Gastroesophageal sphincter (tissue), 3 donors: ENCODE data around the gene TPBGL.

ENCODE experiments used
- EP300 ChIP-seq: sonication (generic); formaldehyde crosslinking; IDR thresholded peaks from one replicate; pipeline ENCODE4 v1.6.1; 2017; ENCODE audit warnings: antibody characterized with exemption, mild to moderate bottlenecking
- POLR2A ChIP-seq, 2 donors: fragments of 450-650 bp; IDR thresholded peaks; one replicate each; pipeline ENCODE4 v1.6.1; 2017; ENCODE audit warnings: antibody characterized with exemption in 2 of 2, mild to moderate bottlenecking in 2 of 2, moderate library complexity in 1 of 2
- POLR2AphosphoS5 ChIP-seq: sonication (generic); formaldehyde crosslinking; IDR thresholded peaks from one replicate; pipeline ENCODE4 v1.6.1; 2017; ENCODE audit warnings: antibody characterized with exemption
- TF ChIP-seq, protein P1 (sequence below), 4 experiments: fragments of 200-600 bp in 2 of 4; fragments of 450-650 bp in 2 of 4; sonication (generic) in 1 of 4; IDR thresholded peaks; one replicate each; pipeline ENCODE4 v1.5.1; 2017 to 2019; ENCODE audit warnings: antibody characterized with exemption in 4 of 4, mild to moderate bottlenecking in 2 of 4, moderate library complexity in 2 of 4

DNA sequence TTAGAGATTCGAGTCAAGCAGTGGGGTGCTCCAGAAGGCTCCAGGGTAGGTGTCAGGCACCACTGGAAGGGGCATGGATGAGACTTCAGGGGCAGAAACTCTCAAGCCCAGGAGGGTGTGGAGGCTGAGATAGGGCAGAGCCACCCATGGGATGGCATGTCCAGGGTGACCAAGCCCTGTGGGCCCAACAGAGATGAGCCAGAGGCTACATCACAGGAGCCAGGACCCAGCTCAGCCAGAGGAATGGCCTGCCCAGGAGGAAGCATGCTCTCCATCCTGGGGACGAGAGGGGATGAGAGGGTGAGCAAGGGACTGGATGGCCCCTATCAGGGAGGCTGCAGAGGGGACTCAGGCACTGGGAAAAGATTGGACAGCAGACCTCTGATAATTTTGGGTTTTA, 46.9 kb upstream of the TPBGL start:
- TF ChIP-seq, protein P1, sequence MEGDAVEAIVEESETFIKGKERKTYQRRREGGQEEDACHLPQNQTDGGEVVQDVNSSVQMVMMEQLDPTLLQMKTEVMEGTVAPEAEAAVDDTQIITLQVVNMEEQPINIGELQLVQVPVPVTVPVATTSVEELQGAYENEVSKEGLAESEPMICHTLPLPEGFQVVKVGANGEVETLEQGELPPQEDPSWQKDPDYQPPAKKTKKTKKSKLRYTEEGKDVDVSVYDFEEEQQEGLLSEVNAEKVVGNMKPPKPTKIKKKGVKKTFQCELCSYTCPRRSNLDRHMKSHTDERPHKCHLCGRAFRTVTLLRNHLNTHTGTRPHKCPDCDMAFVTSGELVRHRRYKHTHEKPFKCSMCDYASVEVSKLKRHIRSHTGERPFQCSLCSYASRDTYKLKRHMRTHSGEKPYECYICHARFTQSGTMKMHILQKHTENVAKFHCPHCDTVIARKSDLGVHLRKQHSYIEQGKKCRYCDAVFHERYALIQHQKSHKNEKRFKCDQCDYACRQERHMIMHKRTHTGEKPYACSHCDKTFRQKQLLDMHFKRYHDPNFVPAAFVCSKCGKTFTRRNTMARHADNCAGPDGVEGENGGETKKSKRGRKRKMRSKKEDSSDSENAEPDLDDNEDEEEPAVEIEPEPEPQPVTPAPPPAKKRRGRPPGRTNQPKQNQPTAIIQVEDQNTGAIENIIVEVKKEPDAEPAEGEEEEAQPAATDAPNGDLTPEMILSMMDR (IDR thresholded peaks at IDR 0.05): no peak
- no peak for TF ChIP-seq POLR2AphosphoS5
- TF ChIP-seq POLR2A (IDR thresholded peaks at IDR 0.05): no peak
- no peak for TF ChIP-seq EP300
